ENCODE measurements around the gene FREY1.

FREY1 gene

DNA sequence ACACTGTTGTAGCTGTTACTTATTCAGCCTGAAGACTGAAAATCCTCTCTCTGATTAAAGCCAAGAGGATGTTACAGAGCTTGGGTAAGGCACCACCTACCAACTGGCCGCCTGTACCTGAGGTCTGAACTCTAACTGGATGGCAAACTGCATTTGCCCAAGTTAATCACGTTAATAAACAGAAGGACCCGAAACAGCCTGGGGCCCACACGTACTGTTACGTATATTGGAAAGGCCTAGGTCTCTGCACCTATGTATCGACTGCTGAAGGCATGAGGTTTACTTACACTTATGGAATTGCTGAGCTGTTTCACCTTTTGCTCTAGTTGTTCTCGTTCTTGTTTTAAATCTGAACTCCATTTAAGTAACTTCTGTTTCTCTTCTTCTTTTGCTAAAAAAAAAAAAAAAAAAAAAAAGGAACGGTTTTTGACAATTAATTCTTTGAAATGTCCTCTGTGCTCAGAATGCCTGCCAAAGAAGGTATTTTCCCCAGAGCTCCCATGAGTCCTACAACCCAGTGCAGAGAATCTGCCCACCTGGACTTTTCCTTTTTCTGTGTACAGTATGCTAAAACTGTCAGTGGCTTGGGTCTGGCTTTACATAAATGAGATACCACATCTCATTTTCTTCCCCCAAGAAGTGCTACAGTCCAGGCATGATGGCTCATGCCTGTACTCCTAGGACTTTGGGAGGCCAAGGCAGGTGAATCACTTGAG is 28.4 kb upstream of the FREY1 start:
- H3K27ac ChIP-seq = no peak overlapping the region
- H3K27me3 ChIP-seq = no peaks in the 10 kb centered on the region
- H3K36me3 ChIP-seq = peaks cover 61 to 75% (median 70%) of the 10 kb centered on the region in 3 donors
- TF ChIP-seq, protein P1, sequence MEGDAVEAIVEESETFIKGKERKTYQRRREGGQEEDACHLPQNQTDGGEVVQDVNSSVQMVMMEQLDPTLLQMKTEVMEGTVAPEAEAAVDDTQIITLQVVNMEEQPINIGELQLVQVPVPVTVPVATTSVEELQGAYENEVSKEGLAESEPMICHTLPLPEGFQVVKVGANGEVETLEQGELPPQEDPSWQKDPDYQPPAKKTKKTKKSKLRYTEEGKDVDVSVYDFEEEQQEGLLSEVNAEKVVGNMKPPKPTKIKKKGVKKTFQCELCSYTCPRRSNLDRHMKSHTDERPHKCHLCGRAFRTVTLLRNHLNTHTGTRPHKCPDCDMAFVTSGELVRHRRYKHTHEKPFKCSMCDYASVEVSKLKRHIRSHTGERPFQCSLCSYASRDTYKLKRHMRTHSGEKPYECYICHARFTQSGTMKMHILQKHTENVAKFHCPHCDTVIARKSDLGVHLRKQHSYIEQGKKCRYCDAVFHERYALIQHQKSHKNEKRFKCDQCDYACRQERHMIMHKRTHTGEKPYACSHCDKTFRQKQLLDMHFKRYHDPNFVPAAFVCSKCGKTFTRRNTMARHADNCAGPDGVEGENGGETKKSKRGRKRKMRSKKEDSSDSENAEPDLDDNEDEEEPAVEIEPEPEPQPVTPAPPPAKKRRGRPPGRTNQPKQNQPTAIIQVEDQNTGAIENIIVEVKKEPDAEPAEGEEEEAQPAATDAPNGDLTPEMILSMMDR (IDR thresholded peaks at IDR 0.05) = no peak
- no peak for DNase-seq
- H3K4me3 ChIP-seq = no peak overlapping the region
- intact Hi-C loops (cut with DNase I; ENCODE audit: low total_unique reads) = no loop called here
- H3K4me1 ChIP-seq = peaks cover 0 to 5% (median 0%) of the 10 kb centered on the region in 4 donors
- H3K9me3 ChIP-seq = no peaks in the 10 kb centered on the region

- intact Hi-C loops (cut with DNase I; ENCODE audit: low total_unique reads) = no loop called here
These were observed 27.7 kb upstream of the FREY1 start for GRCh38 chr11:45934580-45935318.

DNA sequence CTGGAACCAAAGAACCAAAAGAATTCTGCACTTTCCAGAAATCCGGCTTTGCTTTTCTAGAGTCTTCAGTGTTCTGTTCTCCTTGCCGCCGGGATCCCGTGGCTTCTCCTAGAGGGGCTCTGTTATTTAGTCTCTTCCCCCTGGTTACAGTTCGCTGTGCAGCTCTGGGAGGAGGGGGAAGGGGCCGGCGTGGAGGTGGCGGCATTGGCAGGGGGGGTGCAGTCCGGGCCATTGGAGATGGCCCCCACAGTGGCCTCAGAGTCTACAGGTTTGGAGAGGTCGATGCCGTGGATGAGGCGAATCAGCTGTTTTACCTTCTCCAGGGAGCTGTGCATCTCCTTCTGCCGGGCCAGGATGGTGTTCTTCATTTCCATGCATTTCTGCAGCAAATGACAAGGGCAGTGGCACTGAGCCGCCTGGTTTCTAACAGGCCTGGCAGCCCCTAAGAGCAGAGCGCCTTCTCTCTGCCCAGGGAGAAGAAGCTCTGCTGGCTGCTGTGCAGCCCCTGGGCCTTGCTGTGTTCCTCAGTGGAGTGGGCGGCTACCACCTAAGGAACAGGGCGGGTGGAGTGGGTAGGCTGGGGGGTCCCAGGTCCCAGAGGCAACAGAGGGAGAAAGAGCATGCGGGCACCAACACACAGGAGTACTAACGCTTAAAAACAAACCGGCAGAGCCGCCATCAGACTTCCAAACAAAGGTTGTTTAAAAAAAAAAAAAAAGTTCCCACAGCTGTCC is 26.9 kb upstream of the FREY1 start:
- no peak overlapping the region for H3K4me3 ChIP-seq
- TF ChIP-seq, protein P1 (IDR thresholded peaks at IDR 0.05) = no peak
- no peaks in the 10 kb centered on the region for H3K9me3 ChIP-seq
- H3K27ac ChIP-seq = no peak overlapping the region
- H3K36me3 ChIP-seq = peaks cover 61 to 79% (median 70%) of the 10 kb centered on the region in 3 donors
- peaks cover 0 to 7% (median 0%) of the 10 kb centered on the region in 4 donors for H3K4me1 ChIP-seq
- H3K27me3 ChIP-seq = no peaks in the 10 kb centered on the region
- intact Hi-C loops (cut with DNase I; ENCODE audit: low total_unique reads) = no loop called here
- peak in 1 of 2 donors; percentile 48 for DNase-seq

More at GRCh38 chr11:45934580-45935318, 27.7 kb upstream of the FREY1 start:
- H3K9me3 ChIP-seq = no peaks in the 10 kb centered on the region
- no peak overlapping the region for H3K4me3 ChIP-seq
- no peak for DNase-seq
- TF ChIP-seq, protein P1 (IDR thresholded peaks at IDR 0.05) = no peak
- peaks cover 0 to 7% (median 0%) of the 10 kb centered on the region in 4 donors for H3K4me1 ChIP-seq
- peaks cover 61 to 79% (median 70%) of the 10 kb centered on the region in 3 donors for H3K36me3 ChIP-seq
- no peaks in the 10 kb centered on the region for H3K27me3 ChIP-seq
- no peak overlapping the region for H3K27ac ChIP-seq

- DNase-seq = peak in 1 of 2 donors; percentile 60
- no peak overlapping the region for H3K27ac ChIP-seq
- no peaks in the 10 kb centered on the region for H3K9me3 ChIP-seq
- intact Hi-C loops (cut with DNase I; ENCODE audit: low total_unique reads) = no loop called here
- peaks cover 61 to 79% (median 68%) of the 10 kb centered on the region in 3 donors for H3K36me3 ChIP-seq
- H3K27me3 ChIP-seq = peaks cover 0 to under 1% of the 10 kb centered on the region in 2 donors
- TF ChIP-seq, protein P1 (IDR thresholded peaks at IDR 0.05) = no peak
- peaks cover 0 to 7% (median 0%) of the 10 kb centered on the region in 4 donors for H3K4me1 ChIP-seq
- H3K4me3 ChIP-seq = no peak overlapping the region
These were observed 26.2 kb upstream of the FREY1 start for GRCh38 chr11:45933131-45933831.

DNA sequence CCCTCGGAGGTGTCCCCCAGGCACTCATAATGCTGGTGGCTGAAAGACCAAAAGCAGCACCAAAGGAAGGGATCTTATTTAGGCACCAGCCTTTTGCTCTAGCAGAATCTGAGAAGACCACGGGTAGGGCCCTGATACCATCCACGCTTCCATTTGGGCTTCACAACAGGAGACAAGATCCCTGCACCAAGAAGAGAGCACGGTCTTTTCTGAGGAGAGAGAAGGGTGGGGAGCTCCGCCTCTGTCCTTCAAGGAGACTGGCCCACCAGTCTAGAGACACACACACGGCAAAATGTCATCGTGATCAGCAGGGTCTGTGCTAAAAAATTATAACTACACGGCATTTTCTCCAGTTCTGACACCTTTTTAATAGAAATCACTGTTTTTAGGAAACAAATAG is 25.1 kb upstream of the FREY1 start:
- peaks cover 51 to 76% (median 57%) of the 10 kb centered on the region in 3 donors for H3K36me3 ChIP-seq
- H3K27me3 ChIP-seq = peaks cover 0 to 6% of the 10 kb centered on the region in 2 donors
- H3K27ac ChIP-seq = no peak overlapping the region
- no peaks in the 10 kb centered on the region for H3K9me3 ChIP-seq
- TF ChIP-seq, protein P1 (IDR thresholded peaks at IDR 0.05) = no peak
- H3K4me3 ChIP-seq = no peak overlapping the region
- H3K4me1 ChIP-seq = peaks cover 0 to 7% (median 0%) of the 10 kb centered on the region in 4 donors
- peak in 1 of 2 donors; percentile 51 for DNase-seq
- intact Hi-C loops (cut with DNase I; ENCODE audit: low total_unique reads) = no loop called here
